Measurements from ENCODE around the gene TTYH3.

Gene TTYH3

DNA sequence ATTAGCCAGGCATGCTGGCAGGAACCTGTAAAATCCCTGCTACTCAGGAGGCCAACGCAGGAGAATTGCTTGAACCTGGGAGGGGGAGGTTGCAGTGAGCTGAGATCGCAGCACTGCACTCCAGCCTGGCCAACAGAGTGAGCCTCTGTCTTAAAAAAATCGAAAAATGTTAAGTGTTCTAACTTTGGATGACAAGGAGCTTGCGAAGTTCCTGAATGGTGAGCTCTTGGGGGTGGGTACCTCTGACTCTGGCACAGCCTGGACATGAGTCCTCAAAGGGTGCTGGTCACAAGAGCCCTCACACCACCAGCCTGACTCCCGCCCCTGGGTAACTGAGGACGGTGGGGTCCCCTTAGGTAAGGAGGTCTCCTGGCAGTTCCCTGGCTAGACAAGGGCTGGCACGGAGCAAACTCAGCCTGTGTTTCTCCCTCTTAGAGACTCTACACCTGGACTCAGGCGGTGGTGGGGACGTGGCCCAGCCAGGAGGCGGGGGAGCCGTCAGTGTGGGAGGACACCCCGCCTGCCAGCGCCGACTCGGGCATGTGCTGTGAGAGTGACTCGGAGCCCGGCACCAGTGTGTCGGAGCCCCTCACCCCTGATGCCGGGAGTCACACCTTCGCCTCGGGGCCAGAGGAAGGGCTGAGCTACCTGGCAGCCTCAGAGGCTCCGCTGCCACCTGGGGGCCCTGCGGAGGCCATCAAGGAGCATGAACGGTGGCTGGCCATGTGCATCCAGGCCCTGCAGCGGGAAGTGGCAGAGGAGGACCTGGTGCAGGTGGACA, 80.3 kb downstream of the TTYH3 start:
- no peak for DNase-seq

DNA sequence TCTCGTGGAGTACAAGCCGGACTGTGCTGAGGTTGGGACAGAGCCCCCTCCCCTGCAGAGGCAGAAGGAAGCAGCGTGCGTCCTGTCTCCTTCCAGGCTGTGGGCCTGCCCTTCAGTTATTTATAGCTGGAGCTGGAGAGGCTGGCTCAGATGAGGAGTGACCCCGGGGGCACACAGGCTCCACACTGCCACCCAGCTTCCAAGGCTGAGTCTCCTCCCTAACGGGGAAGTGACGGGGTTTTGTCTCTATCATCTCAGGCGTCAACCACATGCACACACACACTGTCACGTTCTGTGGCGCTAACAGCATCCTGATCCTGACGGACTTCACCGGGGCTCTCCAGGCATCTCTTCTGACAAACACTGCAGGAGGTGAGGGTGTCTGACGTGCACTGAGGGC, 81.6 kb downstream of the TTYH3 start:
- DNase-seq: no peak

DNA sequence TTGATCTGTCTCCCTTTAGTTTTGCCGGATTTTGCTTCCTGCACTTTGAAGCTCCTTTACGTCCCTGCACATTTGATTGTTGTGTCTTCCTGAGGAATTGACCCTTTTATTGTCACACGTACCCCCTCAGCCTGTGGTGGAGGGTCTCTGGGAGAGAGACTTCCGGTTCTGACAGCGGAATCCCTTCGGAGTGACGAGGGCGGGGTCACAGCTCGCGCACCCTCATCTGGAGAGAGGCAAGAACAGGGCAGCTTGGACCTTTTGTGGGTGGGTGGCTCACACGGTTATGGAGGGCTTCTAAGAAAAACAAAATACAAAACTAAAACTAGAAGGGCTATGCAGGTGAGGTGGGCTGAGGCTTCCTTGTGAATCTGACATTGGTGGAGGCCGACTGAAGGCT, 82.2 kb downstream of the TTYH3 start:
- DNase-seq: no peak

Measured in activated CD8-positive, alpha-beta memory T cell treated with anti-CD3 and anti-CD28 coated beads for 24 hours (primary cell).